ENCODE measurements around the gene GSC2. TPM values are rescaled to one million over a fixed set of nuclear protein-coding genes. Genes with fewer than 3 reads are reported as not detected.

GSC2 gene
- total and polyA plus RNA-seq, 2 of the 8 experiments (the other 6 are each of a cell fraction or from before 2014, with no cell fraction given): 0.17 to 0.48 TPM

DNA sequence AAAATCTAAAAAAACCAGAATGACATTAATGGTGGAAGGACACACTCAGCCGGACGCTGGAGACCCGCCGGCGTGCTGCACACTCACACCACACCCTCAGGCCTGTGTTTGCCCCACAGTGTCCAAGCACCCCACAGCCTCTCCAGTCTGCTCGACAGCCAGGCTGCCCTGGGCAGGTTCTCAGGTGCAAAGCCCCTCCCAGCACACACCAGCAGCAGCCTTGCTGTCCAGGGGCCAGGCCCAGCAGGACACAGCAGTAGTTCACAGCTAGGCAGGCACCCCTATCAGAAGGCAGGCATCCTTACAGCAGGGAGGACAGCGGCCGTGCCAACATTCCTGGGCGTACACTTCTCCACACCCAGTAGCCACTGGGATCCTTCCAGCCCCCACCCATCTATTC, 30.1 kb upstream of the GSC2 start:
- H4K5ac ChIP-seq (ENCODE audit: insufficient read length, low read depth, low read length): no peak overlapping the region
- no peak overlapping the region for H4K8ac ChIP-seq (ENCODE audit: extremely low read depth, insufficient read depth, low read length)
- no peak for FAIRE-seq
- H3K9me3 ChIP-seq (ENCODE audit: insufficient read depth in 2 of 2, low read depth in 1 of 2, low read length in 1 of 2): no peaks in the 10 kb centered on the region
- H2AK5ac ChIP-seq (ENCODE audit: low read depth, low read length): no peak overlapping the region
- no peak overlapping the region for H3K9ac ChIP-seq (replicated peaks in 1 of 4; ENCODE audit: extremely low read depth in 1 of 4, low read depth in 3 of 4, low read length in 3 of 4)
- no peak overlapping the region; a peak in 1 of 4 replicates for H3K4me2 ChIP-seq (ENCODE audit: insufficient read depth in 1 of 2, low read depth in 2 of 2, low read length in 2 of 2)
- H4K20me1 ChIP-seq (replicated peaks in 1 of 2; ENCODE audit: control insufficient read depth in 1 of 2, insufficient read depth in 2 of 2, low read length in 2 of 2): peaks cover 2 to 13% of the 10 kb centered on the region in 2 experiments
- no peak overlapping the region for H3K4ac ChIP-seq (replicated peaks; ENCODE audit: insufficient read length, low read depth, low read length)
- no peak overlapping the region for H2BK12ac ChIP-seq (ENCODE audit: low read depth, low read length)
- 0 out of 2 replicates have a peak, but pooled peaks cover 3% of the 10 kb centered on the region for H3K79me1 ChIP-seq (ENCODE audit: low read depth, low read length)
- no peak for DNase-seq (ENCODE audit: low read depth in 1 of 2, low spot score in 2 of 2)
- POLR2A ChIA-PET (ENCODE audit: partially characterized antibody): interaction anchor here (1.4 to 3.1 kb wide), 4 partner anchors 11 to 156 kb away, joined by 3 to 11 read pairs (median 6); partner anchors contain the start of gene CLTCL1
- no peak overlapping the region for H3K56ac ChIP-seq (replicated peaks; ENCODE audit: insufficient read length, low read depth, low read length)
- H2BK5ac ChIP-seq (ENCODE audit: low read depth, low read length): no peak overlapping the region; the same call in 1 of the 2 replicates
- H3K4me1 ChIP-seq (replicated peaks in 1 of 4; ENCODE audit: control insufficient read depth in 3 of 4, insufficient read depth in 4 of 4, low read length in 3 of 4): peaks cover 0 to 22% (median 13%) of the 10 kb centered on the region in 4 experiments; a peak in 6 of 7 replicates
- H3K27ac ChIP-seq (ENCODE audit: low read depth, low read length): no peak overlapping the region
- H2BK120ac ChIP-seq (replicated peaks; ENCODE audit: low read depth, low read length): no peak overlapping the region
- no peak overlapping the region for H4K91ac ChIP-seq (replicated peaks; ENCODE audit: insufficient read length, low read length)
- CTCF ChIA-PET (ENCODE audit: partially characterized antibody): interaction anchor here (0.8 to 3.3 kb wide), 19 partner anchors 11 to 294 kb away, joined by 3 to 13 read pairs (median 4); partner anchors contain the start of gene CLTCL1
- no peak overlapping the region for H3K23ac ChIP-seq (ENCODE audit: insufficient read length)
- H3K18ac ChIP-seq (ENCODE audit: extremely low read depth, low read length): no peak overlapping the region
- H3K23me2 ChIP-seq (ENCODE audit: low read depth, low read length): peaks cover 7% of the 10 kb centered on the region; the same call in 1 of the 2 replicates
- peaks cover 0 to 9% (median 0%) of the 10 kb centered on the region in 4 experiments; a peak in 1 of 8 replicates for H3K36me3 ChIP-seq (ENCODE audit: control insufficient read depth in 2 of 4, insufficient read depth in 4 of 4, low read length in 3 of 4)
- no peak overlapping the region for H3K4me3 ChIP-seq (ENCODE audit: extremely low read depth in 1 of 4, insufficient read depth in 2 of 4, low read depth in 3 of 4, low read length in 4 of 4)
- no peak overlapping the region for H3K14ac ChIP-seq (ENCODE audit: insufficient read length)
- H3K79me2 ChIP-seq (ENCODE audit: control insufficient read depth in 1 of 2, insufficient read depth in 2 of 2, low read length in 2 of 2): peaks cover 0 to 5% of the 10 kb centered on the region in 2 experiments; a peak in 1 of 4 replicates
- no peak overlapping the region for H2BK20ac ChIP-seq (ENCODE audit: low read length)
- no peaks in the 10 kb centered on the region for H3K27me3 ChIP-seq (replicated peaks in 1 of 4; ENCODE audit: control insufficient read depth in 3 of 4, extremely low read depth in 1 of 4, insufficient read depth in 3 of 4, low read length in 3 of 4)
- no peak overlapping the region for H2AFZ ChIP-seq (ENCODE audit: low read length)
- WGBS, 2 experiments (ENCODE audit: extremely low coverage in 1 of 2, insufficient coverage in 1 of 2, insufficient read length in 1 of 2, insufficient replicate concordance in 2 of 2, low coverage in 1 of 2, low lambda C conversion rate in 2 of 2, missing lambda C conversion rate in 1 of 2): 93% methylated on average over 8 of the region's 9 CpGs; no CpG with 5 or more reads in 1 of the 2 experiments
- H2BK15ac ChIP-seq (ENCODE audit: low read length): no peak overlapping the region
- TF ChIP-seq KDM4A (IDR thresholded peaks at IDR 0.05; ENCODE audit: low read depth, low read length, severe bottlenecking) (no peak), SP2 (IDR thresholded peaks at IDR 0.05; ENCODE audit: low read length) (no peak), KDM5A (IDR thresholded peaks at IDR 0.05; ENCODE audit: low read length) (no peak), RXRA (IDR thresholded peaks at IDR 0.05; ENCODE audit: insufficient read depth, low read depth, low read length) (no peak), HDAC2 (IDR thresholded peaks at IDR 0.05; ENCODE audit: borderline replicate concordance in 1 of 2, low read depth in 2 of 2, low read length in 2 of 2) (no peak)
- TF ChIP-seq, protein P1, sequence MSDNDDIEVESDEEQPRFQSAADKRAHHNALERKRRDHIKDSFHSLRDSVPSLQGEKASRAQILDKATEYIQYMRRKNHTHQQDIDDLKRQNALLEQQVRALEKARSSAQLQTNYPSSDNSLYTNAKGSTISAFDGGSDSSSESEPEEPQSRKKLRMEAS (IDR thresholded peaks at IDR 0.05): no peak

Data from H1 (cell line).